BE2C (cell line): Measurements from ENCODE around the gene ABCE1.
"Not testable (repeated sequence)": the region's sequence is repeated elsewhere in the genome, so short reads cannot be mapped to it uniquely, and the experiment has no call there.

Experiments
- DNase-seq: peaks from one replicate; pipeline ENCODE4 v3.0.0-alpha.2; 2020
- H3K27me3 ChIP-seq: fragments of 250-450 bp; sonication (Bioruptor Pico); 2 replicates; pipeline ENCODE4 v1.5.1; 2020; ENCODE audit warnings: mild to moderate bottlenecking
- H3K36me3 ChIP-seq: fragments of 250-450 bp; sonication (Bioruptor Pico); 2 replicates; pipeline ENCODE4 v1.5.1; 2020; ENCODE audit warnings: mild to moderate bottlenecking
- H3K4me1 ChIP-seq: fragments of 250-450 bp; sonication (Bioruptor Pico); 2 replicates; pipeline ENCODE4 v1.5.1; 2020
- H3K4me3 ChIP-seq: 2 replicates; pipeline ENCODE4 v1.5.1; 2011; ENCODE audit warnings: low read depth, low read length
- H3K9me3 ChIP-seq: fragments of 250-450 bp; sonication (Bioruptor Pico); 2 replicates; pipeline ENCODE4 v1.5.1; 2020
- CTCF ChIP-seq: IDR thresholded peaks from 2 replicates; pipeline ENCODE4 v1.5.1; 2012; ENCODE audit warnings: mild to moderate bottlenecking, low read depth, low read length

ABCE1 gene

DNA sequence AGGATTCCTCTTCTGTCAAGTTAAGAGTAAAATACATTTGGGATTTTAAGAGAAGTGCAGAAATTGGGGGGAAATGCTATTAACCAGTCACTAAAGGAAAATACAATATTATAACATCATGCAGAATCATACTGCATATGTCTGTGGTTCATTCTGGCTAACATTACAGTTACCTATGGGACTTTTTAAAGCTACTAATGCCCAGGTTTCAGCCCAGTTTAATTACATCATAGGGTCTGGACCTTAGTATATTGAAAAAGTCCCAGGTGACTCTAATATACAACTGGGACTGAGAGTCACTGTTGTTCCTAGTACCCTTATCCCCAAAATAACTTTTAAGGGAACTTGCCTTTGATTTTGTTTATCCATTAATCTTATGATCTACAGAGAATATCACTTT, 10.0 kb downstream of the ABCE1 start:
- Histone ChIP-seq H3K4me1 (no peaks in the 10 kb centered on the region), H3K36me3 (peaks cover 85% of the 10 kb centered on the region), H3K9me3 (no peaks in the 10 kb centered on the region), H3K4me3 (no peak overlapping the region), H3K27me3 (no peaks in the 10 kb centered on the region)
- no peak for TF ChIP-seq CTCF
- DNase-seq: no peak

GRCh38 chr4:145125396-145125795, 27.3 kb downstream of the ABCE1 start:
- peaks cover 94% of the 10 kb centered on the region for H3K36me3 ChIP-seq
- H3K27me3 ChIP-seq: no peaks in the 10 kb centered on the region
- no peaks in the 10 kb centered on the region for H3K9me3 ChIP-seq
- H3K4me1 ChIP-seq: no peaks in the 10 kb centered on the region
- no peak overlapping the region for H3K4me3 ChIP-seq
- no peak for DNase-seq
- TF ChIP-seq CTCF: no peak

- Histone ChIP-seq H3K4me3 (no peak overlapping the region), H3K4me1 (no peaks in the 10 kb centered on the region), H3K27me3 (no peaks in the 10 kb centered on the region), H3K9me3 (no peaks in the 10 kb centered on the region), H3K36me3 (peaks cover 58% of the 10 kb centered on the region)
- DNase-seq: no peak
- TF ChIP-seq CTCF: no peak
Observed at GRCh38 chr4:145130130-145130529, 32.0 kb downstream of the ABCE1 start.

GRCh38 chr4:145130788-145131399, 32.8 kb downstream of the ABCE1 start:
- peaks cover 50% of the 10 kb centered on the region for H3K36me3 ChIP-seq
- H3K27me3 ChIP-seq: no peaks in the 10 kb centered on the region
- no peak overlapping the region for H3K4me3 ChIP-seq
- H3K9me3 ChIP-seq: no peaks in the 10 kb centered on the region
- TF ChIP-seq CTCF: no peak
- H3K4me1 ChIP-seq: no peaks in the 10 kb centered on the region
- no peak for DNase-seq

- DNase-seq: no peak
- peaks cover 41% of the 10 kb centered on the region for H3K36me3 ChIP-seq
- no peak overlapping the region for H3K4me3 ChIP-seq
- no peaks in the 10 kb centered on the region for H3K9me3 ChIP-seq
- no peaks in the 10 kb centered on the region for H3K27me3 ChIP-seq
- H3K4me1 ChIP-seq: no peaks in the 10 kb centered on the region
- TF ChIP-seq CTCF: no peak
Observed at GRCh38 chr4:145131848-145132247, 33.7 kb downstream of the ABCE1 start.

DNA sequence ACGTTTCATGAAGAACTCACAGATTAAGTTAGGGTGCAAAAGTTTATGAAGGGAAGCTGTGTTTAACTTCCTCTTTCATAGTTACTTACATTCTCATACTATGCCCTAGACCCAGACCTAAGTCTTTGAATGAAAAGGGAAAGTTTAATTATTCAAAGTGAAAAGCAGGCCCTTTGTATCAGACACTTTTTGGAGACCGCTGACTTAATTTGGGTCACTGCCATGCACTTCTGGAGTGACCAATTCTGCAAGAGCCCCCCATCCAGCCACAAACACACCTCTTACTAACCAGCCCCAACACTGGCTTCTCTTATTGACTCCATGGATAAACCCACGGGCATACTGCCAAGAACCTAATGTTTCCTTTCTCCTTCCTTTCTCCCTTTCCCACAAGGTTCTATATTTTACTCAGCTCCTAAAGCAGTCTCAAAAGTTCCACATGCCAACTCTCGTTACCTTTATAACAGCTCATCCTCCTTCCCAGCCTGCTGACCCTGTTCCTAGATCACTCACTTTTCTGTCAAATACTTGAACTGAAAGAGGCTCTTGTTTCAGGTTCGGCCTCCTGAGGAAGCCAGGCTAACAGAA, 34.5 kb downstream of the ABCE1 start:
- Histone ChIP-seq H3K27me3 (no peaks in the 10 kb centered on the region), H3K4me1 (no peaks in the 10 kb centered on the region), H3K9me3 (no peaks in the 10 kb centered on the region), H3K36me3 (peaks cover 35% of the 10 kb centered on the region), H3K4me3 (no peak overlapping the region)
- no peak for TF ChIP-seq CTCF
- no peak for DNase-seq

DNA sequence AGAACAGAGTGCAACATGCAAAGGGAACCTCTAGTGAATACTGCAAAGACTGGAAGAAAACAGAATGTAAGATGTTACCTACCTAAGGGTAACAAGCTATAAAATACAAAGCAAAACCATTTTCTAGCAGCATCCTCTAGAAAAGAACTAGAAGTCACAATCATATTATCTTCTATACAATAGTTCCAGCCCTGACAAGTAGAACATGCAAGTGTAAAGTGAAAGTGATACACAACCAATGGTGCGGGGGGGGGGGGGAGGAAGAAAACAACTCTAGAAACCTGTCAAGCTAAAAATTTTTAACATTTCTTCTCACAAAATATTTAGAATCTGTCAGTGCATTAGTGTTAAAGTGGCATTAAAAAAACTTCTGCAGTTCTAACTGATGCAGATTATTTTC, 38.1 kb downstream of the ABCE1 start:
- peaks cover 40% of the 10 kb centered on the region for H3K36me3 ChIP-seq
- not testable (repeated sequence) for H3K9me3 ChIP-seq

More for the DNA sequence above, 38.1 kb downstream of the ABCE1 start:
- not testable (repeated sequence) for H3K4me1 ChIP-seq, DNase-seq, H3K27me3 ChIP-seq, H3K4me3 ChIP-seq
